Naive thymus-derived CD8-positive, alpha-beta T cell (primary cell): ENCODE results near the gene COX8C. TPM values are rescaled to one million over a fixed set of nuclear protein-coding genes. Genes with fewer than 3 reads are reported as not detected.
A peak's percentile ranks its signal among the peaks of the same experiment; 100 is the strongest.
"Not testable (repeated sequence)": the region's sequence is repeated elsewhere in the genome, so short reads cannot be mapped to it uniquely, and the experiment has no call there.

ENCODE experiments used
- ATAC-seq, 2 donors: fragments of 150-1000 bp; cut with Tn5 transposase in 1 of 2; sonication (Bioruptor Pico), chemical (Tn5 transposase) in 1 of 2; 1 replicate in 1 of 2; 2 replicates in 1 of 2; pipeline ENCODE4 v1.10.0; 2021; ENCODE audit warnings: mild to moderate bottlenecking in 2 of 2, moderate library complexity in 2 of 2
- POLR2A ChIA-PET: fragments of 350-600 bp; sonication (Branson Sonifier 250); formaldehyde crosslinking; loops from one replicate; lab custom pipeline; 2021; ENCODE audit warnings: antibody characterized with exemption; lab: Charles Lee
- DNase-seq, 10 donors: peaks; one replicate each; pipeline versions ENCODE4 v3.0.0 to v3.0.0-alpha.2; 2020 to 2022
- H3K27ac Mint-ChIP-seq, 10 donors: one replicate each; pipeline ENCODE4 v1.8.0; 2020 to 2022; ENCODE audit warnings: mild to moderate bottlenecking in 10 of 10, mixed read lengths in 10 of 10, moderate library complexity in 4 of 10, inconsistent platforms in 1 of 10
- H3K27me3 Mint-ChIP-seq, 5 donors: one replicate each; pipeline ENCODE4 v1.8.0; 2021 to 2022; ENCODE audit warnings: mixed read lengths in 5 of 5
- H3K36me3 Mint-ChIP-seq, 3 donors: one replicate each; pipeline ENCODE4 v1.8.0; 2020 to 2022; ENCODE audit warnings: mixed read lengths in 3 of 3, mild to moderate bottlenecking in 2 of 3, inconsistent platforms in 1 of 3
- H3K4me1 Mint-ChIP-seq, 4 donors: one replicate each; pipeline ENCODE4 v1.8.0; 2021 to 2022; ENCODE audit warnings: mixed read lengths in 4 of 4
- H3K4me3 Mint-ChIP-seq, 10 donors: one replicate each; pipeline ENCODE4 v1.8.0; 2020 to 2022; ENCODE audit warnings: mild to moderate bottlenecking in 10 of 10, mixed read lengths in 10 of 10, moderate library complexity in 6 of 10, inconsistent platforms in 1 of 10
- H3K9me3 Mint-ChIP-seq, 9 donors: one replicate each; pipeline ENCODE4 v1.8.0; 2020 to 2022; ENCODE audit warnings: mixed read lengths in 9 of 9, mild to moderate bottlenecking in 3 of 9, inconsistent platforms in 1 of 9, moderate library complexity in 1 of 9
- polyA plus RNA-seq, 3 donors: library from polyadenylated mRNA; unstranded; fragments of 300-500 nt; fragmentation: Illumina TruSeq; gene quantifications; one replicate each; pipeline ENCODE4 v1.2.3, GENCODE V29; 2021
- total RNA-seq, 8 experiments: library from RNA in 2 of 8; stranded (reverse) in 2 of 8; gene quantifications; one replicate each; pipeline ENCODE4 v1.2.3 and lab custom pipeline; 2021 to 2026

The COX8C gene
- total and polyA plus RNA-seq, 5 experiments from 2014 or later: not detected

DNA sequence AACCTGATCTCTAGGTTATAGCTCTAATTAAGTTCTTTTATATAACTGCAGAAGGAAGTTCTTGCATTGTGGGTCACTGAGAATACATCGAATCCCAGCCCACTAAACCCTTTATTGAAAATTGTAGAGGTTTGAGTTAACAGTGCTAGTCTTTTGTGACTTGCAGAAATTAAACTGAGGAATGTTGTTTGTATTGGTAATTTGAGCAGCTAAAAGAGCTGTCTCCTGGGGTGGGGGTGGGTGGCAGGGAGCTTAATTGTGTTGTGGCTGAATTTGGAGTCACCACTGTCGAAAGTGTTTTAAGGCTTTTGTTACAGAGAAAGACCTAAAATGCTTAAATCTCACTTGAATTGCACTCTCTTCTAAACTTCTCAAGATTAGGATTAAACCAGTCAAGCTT, 3.2 kb upstream of the COX8C start:
- Mint-ChIP-seq H3K4me1 (peaks cover 0 to 7% (median 0%) of the 10 kb centered on the region in 4 donors), H3K4me3 (no peak overlapping the region), H3K27me3 (peaks cover under 1 to 14% (median 9%) of the 10 kb centered on the region in 5 donors), H3K27ac (no peak overlapping the region), H3K36me3 (peaks cover 0 to 9% (median 8%) of the 10 kb centered on the region in 3 donors), H3K9me3 (peaks cover 0 to 8% (median 2%) of the 10 kb centered on the region in 9 donors)
- ATAC-seq (no peak), DNase-seq (no peak)
- POLR2A ChIA-PET: no interaction called here

DNA sequence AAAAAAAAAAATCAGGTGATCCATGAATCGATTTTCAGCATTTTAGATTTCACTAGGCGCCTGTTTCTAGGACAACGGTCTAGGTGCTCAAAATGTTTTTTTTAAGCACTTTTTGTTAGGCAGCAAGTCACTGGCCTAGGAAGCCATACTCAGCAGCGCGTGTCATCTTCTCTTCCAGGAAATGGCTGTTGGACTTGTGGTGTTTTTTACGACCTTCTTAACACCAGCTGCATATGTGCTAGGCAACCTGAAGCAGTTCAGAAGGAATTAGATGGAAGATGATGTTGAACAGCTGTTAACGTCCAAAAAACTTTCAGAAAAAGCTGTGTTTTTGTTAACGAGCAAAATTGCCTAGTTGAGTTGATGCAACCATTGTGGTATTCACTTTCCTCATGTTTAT, 868 bp downstream of the COX8C start:
- H3K9me3 Mint-ChIP-seq: peaks cover 0 to 2% (median 0%) of the 10 kb centered on the region in 9 donors
- peaks cover 0 to 3% (median under 1%) of the 10 kb centered on the region in 3 donors for H3K36me3 Mint-ChIP-seq
- DNase-seq: no peak
- H3K27me3 Mint-ChIP-seq: peaks cover 0 to 9% (median 5%) of the 10 kb centered on the region in 5 donors
- H3K4me3 Mint-ChIP-seq: no peak overlapping the region
- no peak overlapping the region for H3K27ac Mint-ChIP-seq
- H3K4me1 Mint-ChIP-seq: peaks cover 0 to 4% (median 0%) of the 10 kb centered on the region in 4 donors
- POLR2A ChIA-PET: no interaction called here
- no peak for ATAC-seq

DNA sequence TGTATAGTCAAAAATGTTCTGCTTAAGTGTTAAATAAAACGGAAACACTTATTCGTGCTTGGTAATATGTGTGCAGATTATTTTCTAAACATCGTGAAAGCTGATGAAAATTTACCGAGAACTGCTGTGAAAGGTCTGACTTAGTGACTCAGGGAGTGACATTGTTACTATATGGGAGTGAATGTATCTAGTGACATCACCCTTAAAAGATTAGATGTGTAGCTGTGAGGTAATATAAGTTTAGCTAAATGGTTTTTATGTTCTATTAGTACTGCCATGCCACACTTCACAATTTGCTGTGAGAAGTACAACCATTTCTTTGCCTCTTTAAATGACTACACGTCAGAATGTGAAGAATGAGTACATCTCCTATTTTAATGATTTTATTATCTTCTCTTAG, 1.3 kb downstream of the COX8C start:
- Mint-ChIP-seq H3K4me1 (peaks cover 0 to 1% (median 0%) of the 10 kb centered on the region in 4 donors), H3K9me3 (no peaks in the 10 kb centered on the region), H3K36me3 (no peaks in the 10 kb centered on the region), H3K27me3 (peaks cover 0 to 9% (median 6%) of the 10 kb centered on the region in 5 donors), H3K27ac (no peak overlapping the region), H3K4me3 (no peak overlapping the region)
- DNase-seq (no peak), ATAC-seq (no peak)
- POLR2A ChIA-PET: no interaction called here

DNA sequence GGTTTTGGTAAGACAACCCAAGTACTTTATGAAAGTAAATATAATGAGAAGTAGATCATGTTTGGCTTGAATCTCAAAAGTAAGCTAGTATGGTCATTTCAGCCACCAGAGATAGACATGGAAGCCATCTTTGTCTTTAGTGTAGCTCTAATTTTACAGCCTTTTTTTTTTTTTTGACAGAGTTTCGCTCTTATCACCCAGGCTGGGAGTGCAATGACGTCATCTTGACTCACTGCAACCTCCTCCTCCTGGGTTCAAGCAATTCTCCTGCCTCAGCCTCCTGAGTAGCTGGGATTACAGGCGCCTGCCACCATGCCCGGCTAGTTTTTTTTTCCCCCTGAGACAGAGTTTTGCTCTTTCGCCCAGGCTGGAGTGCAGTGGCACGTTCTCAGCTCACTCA, 7.9 kb downstream of the COX8C start:
- H3K4me1 Mint-ChIP-seq, H3K27me3 Mint-ChIP-seq, H3K4me3 Mint-ChIP-seq, H3K9me3 Mint-ChIP-seq, H3K36me3 Mint-ChIP-seq, POLR2A ChIA-PET, H3K27ac Mint-ChIP-seq, DNase-seq, ATAC-seq: not testable (repeated sequence)

DNA sequence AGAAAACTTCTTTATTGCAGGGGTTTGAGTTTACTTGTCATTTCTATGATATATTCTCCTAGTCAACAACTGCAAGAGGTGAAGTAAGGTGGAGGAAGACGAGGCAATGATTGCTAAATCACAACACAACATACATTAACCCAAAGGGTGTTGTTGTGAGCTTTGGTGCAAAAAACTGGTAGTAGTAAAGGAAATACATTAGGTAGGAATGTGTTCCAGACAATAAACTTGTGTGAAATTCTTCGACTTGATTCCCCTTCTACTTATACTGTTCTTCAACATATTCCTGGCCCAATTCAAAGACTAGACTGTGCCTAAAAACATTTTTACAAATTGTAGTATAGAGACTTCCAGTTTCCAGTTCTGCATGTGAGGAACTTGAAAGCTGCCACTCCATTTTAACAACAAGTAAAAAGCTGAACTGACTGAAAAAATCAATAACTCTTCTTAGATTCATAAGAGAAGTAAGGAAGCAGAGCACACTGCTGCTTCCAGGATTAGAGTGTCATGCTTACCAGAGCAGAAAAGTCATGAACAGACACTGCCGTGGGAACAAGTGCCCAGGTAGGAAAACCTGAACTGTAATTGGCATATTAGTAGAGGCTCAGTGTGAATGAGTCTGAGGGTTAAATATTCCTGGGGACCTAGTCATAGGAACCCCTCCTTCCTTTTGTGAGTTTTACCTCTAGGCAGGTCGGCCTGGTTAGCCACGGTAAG, 22.2 kb downstream of the COX8C start:
- DNase-seq: no peak
- ATAC-seq: no peak
- POLR2A ChIA-PET: no interaction called here
- Mint-ChIP-seq H3K27ac (peak overlapping the region in 1 of 10 donors; percentile 30), H3K36me3 (peaks cover 0 to 10% (median 0%) of the 10 kb centered on the region in 3 donors), H3K4me1 (peaks cover 0 to 13% (median 0%) of the 10 kb centered on the region in 4 donors), H3K4me3 (no peak overlapping the region), H3K27me3 (peaks cover 9 to 45% (median 17%) of the 10 kb centered on the region in 5 donors), H3K9me3 (peaks cover 0 to 16% (median 7%) of the 10 kb centered on the region in 9 donors)

DNA sequence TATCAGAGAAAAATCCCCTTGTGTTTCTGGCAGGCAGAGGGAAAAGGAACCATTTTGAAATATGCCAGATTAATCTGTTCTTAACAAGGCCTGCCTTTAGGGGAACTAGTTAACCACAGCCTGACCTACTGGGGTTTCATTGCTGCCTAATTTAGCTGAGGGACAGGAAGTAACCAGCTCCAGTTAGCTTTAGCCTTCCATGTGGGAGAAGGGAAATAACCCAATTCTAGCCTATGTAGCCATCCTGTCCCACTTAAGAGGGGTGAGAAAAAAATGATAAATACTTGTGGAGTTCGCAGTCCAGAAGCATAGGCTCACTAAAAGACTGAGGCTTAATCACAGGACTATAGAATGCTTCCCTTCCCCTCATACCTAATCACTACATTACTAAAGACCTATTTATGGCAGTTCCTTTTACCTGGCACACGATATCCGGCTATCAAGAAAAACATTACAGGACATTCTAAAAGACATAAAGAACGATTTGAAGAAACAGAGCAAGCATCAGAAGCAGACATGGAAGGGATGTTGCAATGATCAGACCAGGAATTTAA, 22.8 kb downstream of the COX8C start:
- Mint-ChIP-seq H3K27ac (peak overlapping the region in 1 of 10 donors; percentile 30), H3K4me1 (peaks cover 0 to 13% (median 0%) of the 10 kb centered on the region in 4 donors), H3K27me3 (peaks cover 6 to 39% (median 15%) of the 10 kb centered on the region in 5 donors), H3K9me3 (peaks cover 0 to 16% (median 7%) of the 10 kb centered on the region in 9 donors), H3K4me3 (no peak overlapping the region), H3K36me3 (peaks cover 0 to 10% (median 0%) of the 10 kb centered on the region in 3 donors)
- ATAC-seq (no peak), DNase-seq (no peak)
- POLR2A ChIA-PET: no interaction called here

DNA sequence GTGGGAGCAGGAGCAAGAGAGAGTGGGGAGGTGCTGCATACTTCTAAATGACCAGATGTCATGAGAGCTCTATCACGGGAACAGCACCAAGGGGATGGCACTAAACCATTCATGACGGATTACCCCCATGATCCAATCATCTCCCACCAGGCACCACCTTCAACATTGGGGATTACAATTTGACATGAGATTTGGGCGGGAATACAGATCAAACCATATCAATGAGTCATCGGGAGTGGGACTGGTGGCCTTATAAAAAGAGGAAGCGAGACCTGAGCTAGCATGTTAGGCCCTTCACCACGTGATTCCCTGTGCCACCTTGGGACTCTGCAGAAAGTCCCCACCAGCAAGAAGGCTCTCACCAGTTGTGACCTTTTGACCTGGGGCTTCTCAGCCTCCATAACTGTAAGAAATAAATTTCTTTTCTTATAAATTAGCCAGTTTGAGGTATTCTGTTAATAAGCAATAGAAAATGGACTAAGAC, 28.7 kb downstream of the COX8C start:
- POLR2A ChIA-PET: no interaction called here
- H3K4me3 Mint-ChIP-seq: no peak overlapping the region
- ATAC-seq (peak in 1 of 2 donors; percentile 46), DNase-seq (peak in 1 of 10 donors; percentile 12)
- H3K27me3 Mint-ChIP-seq: peaks cover 9 to 26% (median 15%) of the 10 kb centered on the region in 5 donors
- peaks cover 0 to 16% (median 6%) of the 10 kb centered on the region in 9 donors for H3K9me3 Mint-ChIP-seq
- H3K27ac Mint-ChIP-seq: no peak overlapping the region
- H3K36me3 Mint-ChIP-seq: peaks cover 0 to 10% (median 0%) of the 10 kb centered on the region in 3 donors
- peaks cover 0 to 5% (median 0%) of the 10 kb centered on the region in 4 donors for H3K4me1 Mint-ChIP-seq

DNA sequence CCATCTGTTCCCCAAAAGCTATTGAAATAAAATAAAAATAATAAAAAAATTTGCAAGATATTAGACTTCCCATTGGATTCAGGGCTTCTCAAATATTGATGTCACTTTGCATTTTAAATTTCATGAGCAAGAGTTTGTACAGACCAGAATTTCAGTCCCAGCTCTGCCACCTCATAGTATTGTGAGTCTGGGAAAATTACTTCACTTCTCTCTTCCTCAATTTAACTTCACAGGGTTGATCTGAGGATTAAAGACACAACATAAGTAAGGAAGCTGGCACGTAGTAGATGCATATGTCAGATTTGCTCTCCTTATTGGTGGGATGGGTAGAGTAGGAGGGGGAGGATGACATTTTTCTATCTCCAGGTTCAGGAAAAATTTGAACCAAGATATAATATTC, 32.8 kb downstream of the COX8C start:
- Mint-ChIP-seq H3K27me3 (peaks cover 15 to 29% (median 20%) of the 10 kb centered on the region in 5 donors), H3K36me3 (no peaks in the 10 kb centered on the region), H3K9me3 (peaks cover 0 to 19% (median 4%) of the 10 kb centered on the region in 9 donors), H3K4me1 (peaks cover 0 to 5% (median 0%) of the 10 kb centered on the region in 4 donors), H3K4me3 (no peak overlapping the region), H3K27ac (no peak overlapping the region)
- DNase-seq (no peak), ATAC-seq (no peak)
- POLR2A ChIA-PET: interaction anchor here (0.6 kb wide), 1 partner anchor 253 kb away, joined by 3 read pairs; no protein-coding TSS in a partner anchor

DNA sequence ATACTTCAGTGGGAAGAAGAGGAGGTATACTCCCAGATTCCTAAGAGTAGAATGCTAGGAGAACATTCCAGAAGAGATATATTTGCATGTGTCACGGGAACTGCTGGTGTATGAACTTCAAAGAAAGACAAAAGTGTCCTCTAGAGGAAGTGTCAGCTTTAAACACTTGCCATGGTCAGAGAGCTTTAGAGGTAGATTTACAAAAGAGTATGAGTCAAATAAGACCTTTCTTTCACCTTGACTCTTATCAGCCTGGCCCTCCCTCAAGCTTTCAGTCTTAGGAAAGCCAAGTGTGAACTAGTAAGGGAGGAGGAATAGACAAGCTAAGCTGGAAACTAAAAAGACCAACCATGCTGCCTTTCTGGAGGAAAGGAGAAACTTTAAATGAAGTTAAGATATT, 34.7 kb downstream of the COX8C start:
- peaks cover 16 to 29% (median 27%) of the 10 kb centered on the region in 5 donors for H3K27me3 Mint-ChIP-seq
- peak overlapping the region in 1 of 10 donors; percentile 69 for H3K27ac Mint-ChIP-seq
- DNase-seq (no peak), ATAC-seq (no peak)
- POLR2A ChIA-PET: no interaction called here
- peaks cover 0 to 22% (median 4%) of the 10 kb centered on the region in 9 donors for H3K9me3 Mint-ChIP-seq
- no peak overlapping the region for H3K4me3 Mint-ChIP-seq
- no peaks in the 10 kb centered on the region for H3K4me1 Mint-ChIP-seq
- H3K36me3 Mint-ChIP-seq: no peaks in the 10 kb centered on the region

DNA sequence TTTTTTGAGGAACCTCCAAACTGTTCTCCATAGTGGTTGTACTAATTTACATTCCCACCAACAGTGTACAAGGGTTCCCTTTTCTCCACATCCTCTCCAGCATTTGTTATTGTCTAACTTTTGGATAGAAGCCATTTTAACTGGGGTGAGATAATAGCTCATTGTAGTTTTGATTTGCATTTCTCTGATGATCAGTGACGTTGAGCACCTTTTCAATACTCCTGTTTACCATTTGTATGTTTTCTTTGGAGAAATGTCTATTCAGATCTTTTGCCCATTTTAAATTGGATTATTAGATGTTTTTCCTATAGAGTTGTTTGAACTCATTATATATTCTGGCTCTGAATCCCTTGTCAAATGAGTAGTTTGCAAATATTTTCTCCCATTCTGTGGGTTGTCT, 37.3 kb downstream of the COX8C start:
- POLR2A ChIA-PET, H3K27ac Mint-ChIP-seq, DNase-seq, H3K36me3 Mint-ChIP-seq, H3K4me3 Mint-ChIP-seq, H3K4me1 Mint-ChIP-seq, ATAC-seq: not testable (repeated sequence)
- peaks cover 0 to 22% (median 4%) of the 10 kb centered on the region in 9 donors for H3K9me3 Mint-ChIP-seq
- peaks cover 8 to 47% (median 29%) of the 10 kb centered on the region in 5 donors for H3K27me3 Mint-ChIP-seq

DNA sequence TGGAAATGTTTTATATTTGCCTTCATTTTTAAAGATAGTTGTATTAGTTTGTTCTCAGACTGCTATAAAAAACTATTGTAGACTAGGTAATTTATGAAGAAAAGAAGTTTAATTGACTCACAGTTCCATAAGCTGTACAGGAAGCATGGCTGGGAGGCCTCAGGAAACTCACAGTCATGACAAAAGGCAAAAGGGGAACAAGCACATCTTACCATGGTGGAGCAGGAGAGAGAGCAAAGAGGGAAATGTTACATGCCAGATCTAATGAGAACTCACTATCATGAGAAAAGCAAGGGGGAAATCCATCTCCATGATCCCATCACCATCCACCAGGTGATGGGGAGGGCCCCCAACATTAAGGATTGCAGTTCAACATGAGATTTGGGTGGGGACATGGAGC, 48.2 kb downstream of the COX8C start:
- H3K36me3 Mint-ChIP-seq: peaks cover 0 to 20% (median 2%) of the 10 kb centered on the region in 3 donors
- no peak for ATAC-seq
- no peaks in the 10 kb centered on the region for H3K4me1 Mint-ChIP-seq
- H3K9me3 Mint-ChIP-seq: peaks cover 7 to 33% (median 19%) of the 10 kb centered on the region in 9 donors
- POLR2A ChIA-PET: no interaction called here
- no peak overlapping the region for H3K27ac Mint-ChIP-seq
- H3K4me3 Mint-ChIP-seq: no peak overlapping the region
- DNase-seq: no peak
- peaks cover 14 to 36% (median 32%) of the 10 kb centered on the region in 5 donors for H3K27me3 Mint-ChIP-seq

DNA sequence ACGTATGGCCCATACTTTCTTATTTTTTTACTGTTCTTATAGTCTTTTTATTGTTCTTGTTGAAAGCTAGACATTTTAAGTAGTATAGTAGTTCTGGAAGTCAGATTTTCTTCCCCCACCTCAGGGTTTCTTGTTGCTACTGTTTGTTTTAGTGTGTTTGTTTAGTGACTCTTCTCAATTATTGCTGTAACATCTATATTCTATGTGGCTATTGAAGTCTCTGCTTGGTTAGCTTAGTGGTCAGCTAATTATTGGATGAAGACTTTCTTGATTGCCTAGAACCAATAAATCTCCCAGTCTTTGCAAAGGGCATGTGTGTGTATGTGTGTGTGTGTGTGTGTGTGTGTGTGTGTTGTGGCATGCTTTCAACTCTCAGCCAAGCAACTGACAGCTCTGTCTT, 49.5 kb downstream of the COX8C start:
- ATAC-seq (no peak), DNase-seq (no peak)
- no peak overlapping the region for H3K4me3 Mint-ChIP-seq
- no peak overlapping the region for H3K27ac Mint-ChIP-seq
- H3K9me3 Mint-ChIP-seq: peaks cover 7 to 33% (median 19%) of the 10 kb centered on the region in 9 donors
- peaks cover 21 to 42% (median 35%) of the 10 kb centered on the region in 5 donors for H3K27me3 Mint-ChIP-seq
- peaks cover 0 to 20% (median 2%) of the 10 kb centered on the region in 3 donors for H3K36me3 Mint-ChIP-seq
- POLR2A ChIA-PET: no interaction called here
- no peaks in the 10 kb centered on the region for H3K4me1 Mint-ChIP-seq
